Measurements from ENCODE around the gene DCAF12L2. TPM values are rescaled to one million over a fixed set of nuclear protein-coding genes. Genes with fewer than 3 reads are reported as not detected.
"Not testable (repeated sequence)": the region's sequence is repeated elsewhere in the genome, so short reads cannot be mapped to it uniquely, and the experiment has no call there.

Gene DCAF12L2
- total RNA-seq = 1.0 and 1.8 TPM in 2 replicates
- polyA plus RNA-seq = 2.0 TPM in 1 of 2 replicates, not detected in the other

DNA sequence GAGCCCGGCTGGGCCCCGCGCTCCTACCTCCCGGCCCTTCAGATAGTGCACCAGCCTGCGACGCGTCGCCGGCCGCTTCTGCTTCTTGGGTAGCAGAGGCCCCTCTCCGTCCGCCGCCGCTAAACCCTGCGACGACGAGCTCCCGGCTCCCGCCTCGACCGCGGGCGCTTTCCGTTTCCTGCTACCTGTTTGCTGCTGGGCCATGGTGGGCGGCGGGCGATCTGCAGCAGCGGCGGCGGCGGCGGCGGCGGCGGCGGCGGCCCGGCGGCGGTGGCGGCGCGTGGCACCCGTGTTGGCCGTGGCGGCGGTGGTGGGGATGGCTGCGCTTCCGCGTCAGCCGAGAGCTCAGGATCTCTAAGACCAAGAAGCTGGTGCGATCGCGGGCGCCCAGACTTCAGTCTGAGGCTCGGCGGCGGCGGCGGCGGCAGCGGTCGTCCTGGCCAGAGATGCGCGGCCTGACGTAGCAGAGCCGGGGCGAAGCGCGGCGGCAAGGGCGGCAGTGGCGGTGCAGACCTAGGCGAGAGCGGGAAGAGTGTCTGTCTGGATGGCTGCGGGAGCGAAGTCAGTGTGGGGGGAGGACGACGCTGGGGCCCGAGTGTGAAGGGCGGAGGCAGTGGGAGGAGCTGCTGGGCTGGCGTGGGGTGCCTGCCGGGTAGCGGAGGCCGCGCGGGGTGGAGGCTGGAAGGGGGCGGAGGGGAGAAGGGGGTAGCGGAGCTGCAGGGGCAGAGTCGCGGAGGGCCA is at the start of gene DCAF12L2:
Gene DCAF12L2 (minus strand): TSS at position 569 of the 741 bp plus-strand sequence. CDS start 365 bp downstream, at position 204.
- peak within 1 kb of the TSS; percentile 20 for H3K4me3 ChIP-seq

GRCh38 chrX:126190888-126191287 is 24.8 kb upstream of the DCAF12L2 start:
- H3K27ac ChIP-seq; H3K79me2 ChIP-seq; H3K27me3 ChIP-seq; DNase-seq (ENCODE audit: low spot score); H4K20me1 ChIP-seq (ENCODE audit: insufficient read depth, poor library complexity, severe bottlenecking); H3K4me2 ChIP-seq; H3K36me3 ChIP-seq (replicated peaks; ENCODE audit: insufficient read depth, low read depth); H3K9me2 ChIP-seq (replicated peaks; ENCODE audit: insufficient read depth); H2AFZ ChIP-seq; H3K4me1 ChIP-seq (ENCODE audit: insufficient read depth); H3K4me3 ChIP-seq; H3K9me3 ChIP-seq (ENCODE audit: low read depth): not testable (repeated sequence)
- WGBS (ENCODE audit: low lambda C conversion rate, missing lambda C conversion rate) = 85% methylated on average over 20 of the region's 21 CpGs

More for the DNA sequence above, at the start of gene DCAF12L2:
- H3K27ac ChIP-seq = no peak within 1 kb of the TSS
- H3K27me3 ChIP-seq = no peaks in the 10 kb centered on the region
- H3K79me2 ChIP-seq = no peaks in the 10 kb centered on the region
- no peaks in the 10 kb centered on the region for H3K9me2 ChIP-seq (replicated peaks; ENCODE audit: insufficient read depth)
- H3K4me2 ChIP-seq = peak within 1 kb of the TSS; percentile 76
- H3K4me1 ChIP-seq (ENCODE audit: insufficient read depth) = no peaks in the 10 kb centered on the region
- 45% methylated on average over 59 of the region's 91 CpGs for WGBS (ENCODE audit: low lambda C conversion rate, missing lambda C conversion rate)
- no peaks in the 10 kb centered on the region for H4K20me1 ChIP-seq (ENCODE audit: insufficient read depth, poor library complexity, severe bottlenecking)
- no peaks in the 10 kb centered on the region for H3K9me3 ChIP-seq (ENCODE audit: low read depth)
- no peak within 1 kb of the TSS for H2AFZ ChIP-seq
- no peaks in the 10 kb centered on the region for H3K36me3 ChIP-seq (replicated peaks; ENCODE audit: insufficient read depth, low read depth)
- peak; percentile 23 for DNase-seq (ENCODE audit: low spot score)
- TF ChIP-seq EZH2 (IDR thresholded peaks at IDR 0.05; ENCODE audit: borderline replicate concordance) (no peak), EZH2phosphoT487 (IDR thresholded peaks at IDR 0.05; ENCODE audit: low read depth, severe bottlenecking, unreplicated experiment) (no peak)
- TF ChIP-seq, protein P1, sequence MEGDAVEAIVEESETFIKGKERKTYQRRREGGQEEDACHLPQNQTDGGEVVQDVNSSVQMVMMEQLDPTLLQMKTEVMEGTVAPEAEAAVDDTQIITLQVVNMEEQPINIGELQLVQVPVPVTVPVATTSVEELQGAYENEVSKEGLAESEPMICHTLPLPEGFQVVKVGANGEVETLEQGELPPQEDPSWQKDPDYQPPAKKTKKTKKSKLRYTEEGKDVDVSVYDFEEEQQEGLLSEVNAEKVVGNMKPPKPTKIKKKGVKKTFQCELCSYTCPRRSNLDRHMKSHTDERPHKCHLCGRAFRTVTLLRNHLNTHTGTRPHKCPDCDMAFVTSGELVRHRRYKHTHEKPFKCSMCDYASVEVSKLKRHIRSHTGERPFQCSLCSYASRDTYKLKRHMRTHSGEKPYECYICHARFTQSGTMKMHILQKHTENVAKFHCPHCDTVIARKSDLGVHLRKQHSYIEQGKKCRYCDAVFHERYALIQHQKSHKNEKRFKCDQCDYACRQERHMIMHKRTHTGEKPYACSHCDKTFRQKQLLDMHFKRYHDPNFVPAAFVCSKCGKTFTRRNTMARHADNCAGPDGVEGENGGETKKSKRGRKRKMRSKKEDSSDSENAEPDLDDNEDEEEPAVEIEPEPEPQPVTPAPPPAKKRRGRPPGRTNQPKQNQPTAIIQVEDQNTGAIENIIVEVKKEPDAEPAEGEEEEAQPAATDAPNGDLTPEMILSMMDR (IDR thresholded peaks at IDR 0.05; ENCODE audit: poor library complexity) = no peak

GRCh38 chrX:126177133-126177840 is 11.2 kb upstream of the DCAF12L2 start:
- 75% methylated on average over 4 of the region's 4 CpGs for WGBS (ENCODE audit: low lambda C conversion rate, missing lambda C conversion rate)
- no peak overlapping the region for H3K4me3 ChIP-seq
- DNase-seq (ENCODE audit: low spot score) = no peak
- TF ChIP-seq, protein P1 (IDR thresholded peaks at IDR 0.05; ENCODE audit: poor library complexity) = no peak
- no peak for TF ChIP-seq EZH2phosphoT487 (IDR thresholded peaks at IDR 0.05; ENCODE audit: low read depth, severe bottlenecking, unreplicated experiment)
- no peak for TF ChIP-seq EZH2 (IDR thresholded peaks at IDR 0.05; ENCODE audit: borderline replicate concordance)
- H2AFZ ChIP-seq = no peak overlapping the region
- no peaks in the 10 kb centered on the region for H3K36me3 ChIP-seq (replicated peaks; ENCODE audit: insufficient read depth, low read depth)
- H3K27me3 ChIP-seq = no peaks in the 10 kb centered on the region
- no peaks in the 10 kb centered on the region for H3K4me1 ChIP-seq (ENCODE audit: insufficient read depth)
- H3K9me2 ChIP-seq (replicated peaks; ENCODE audit: insufficient read depth) = no peaks in the 10 kb centered on the region
- H4K20me1 ChIP-seq (ENCODE audit: insufficient read depth, poor library complexity, severe bottlenecking) = no peaks in the 10 kb centered on the region
- no peaks in the 10 kb centered on the region for H3K79me2 ChIP-seq
- no peak overlapping the region for H3K4me2 ChIP-seq
- no peaks in the 10 kb centered on the region for H3K9me3 ChIP-seq (ENCODE audit: low read depth)
- no peak overlapping the region for H3K27ac ChIP-seq

- Histone ChIP-seq H2AFZ (no peak overlapping the region), H3K79me2 (no peaks in the 10 kb centered on the region), H3K27ac (no peak overlapping the region), H3K4me1 (ENCODE audit: insufficient read depth) (no peaks in the 10 kb centered on the region), H3K9me3 (ENCODE audit: low read depth) (no peaks in the 10 kb centered on the region), H3K36me3 (replicated peaks; ENCODE audit: insufficient read depth, low read depth) (no peaks in the 10 kb centered on the region), H3K27me3 (no peaks in the 10 kb centered on the region), H3K4me3 (no peak overlapping the region), H3K9me2 (replicated peaks; ENCODE audit: insufficient read depth) (no peaks in the 10 kb centered on the region), H4K20me1 (ENCODE audit: insufficient read depth, poor library complexity, severe bottlenecking) (no peaks in the 10 kb centered on the region), H3K4me2 (no peak overlapping the region)
- TF ChIP-seq EZH2phosphoT487 (IDR thresholded peaks at IDR 0.05; ENCODE audit: low read depth, severe bottlenecking, unreplicated experiment) (no peak), EZH2 (IDR thresholded peaks at IDR 0.05; ENCODE audit: borderline replicate concordance) (no peak)
- TF ChIP-seq, protein P1 (IDR thresholded peaks at IDR 0.05; ENCODE audit: poor library complexity) = no peak
- WGBS (ENCODE audit: low lambda C conversion rate, missing lambda C conversion rate) = 66% methylated on average over 2 of the region's 2 CpGs
- no peak for DNase-seq (ENCODE audit: low spot score)
Observed at GRCh38 chrX:126170720-126171119, 4.6 kb upstream of the DCAF12L2 start.

All from hepatocyte (in vitro differentiated cells).